Activated CD8-positive, alpha-beta T cell treated with anti-CD3 and anti-CD28 coated beads for 36 hours (primary cell): ENCODE measurements around the gene TMEM134. TPM values are rescaled to one million over a fixed set of nuclear protein-coding genes. Genes with fewer than 3 reads are reported as not detected.

Source experiments
- ATAC-seq: fragments of 200-7000 bp; cut with Tn5 transposase; one replicate; pipeline ENCODE4 v1.10.0; 2021; ENCODE audit warnings: mild to moderate bottlenecking, moderate library complexity
- CTCF ChIA-PET: fragments of 350-600 bp; sonication (Branson Sonifier 250); formaldehyde crosslinking; loops from one replicate; lab custom pipeline; 2021; ENCODE audit warnings: antibody characterized with exemption; lab: Charles Lee
- POLR2A ChIA-PET: fragments of 350-600 bp; sonication (Branson Sonifier 250); formaldehyde crosslinking; loops from one replicate; lab custom pipeline; 2021; ENCODE audit warnings: antibody characterized with exemption; lab: Charles Lee
- DNase-seq: peaks from one replicate; pipeline ENCODE4 v3.0.0-alpha.2; 2020
- H3K27ac Mint-ChIP-seq: one replicate; pipeline ENCODE4 v1.8.0; 2021; ENCODE audit warnings: mild to moderate bottlenecking, mixed read lengths
- H3K27me3 Mint-ChIP-seq: one replicate; pipeline ENCODE4 v1.8.0; 2021; ENCODE audit warnings: mixed read lengths
- H3K36me3 Mint-ChIP-seq: one replicate; pipeline ENCODE4 v1.8.0; 2021; ENCODE audit warnings: low read depth, mixed read lengths
- H3K4me1 Mint-ChIP-seq: one replicate; pipeline ENCODE4 v1.8.0; 2021; ENCODE audit warnings: low read depth, mixed read lengths
- H3K4me3 Mint-ChIP-seq: one replicate; pipeline ENCODE4 v1.8.0; 2021; ENCODE audit warnings: mild to moderate bottlenecking, moderate library complexity, mixed read lengths
- H3K9me3 Mint-ChIP-seq: one replicate; pipeline ENCODE4 v1.8.0; 2021; ENCODE audit warnings: mixed read lengths
- intact Hi-C: fragments of 100-400 bp; cut with micrococcal nuclease; formaldehyde crosslinking; loops from one replicate; pipeline ENCODE4 v1.10.0; 2022
- total RNA-seq, 2 experiments: library from RNA; stranded (reverse); gene quantifications; one replicate each; pipeline ENCODE4 v1.2.3, GENCODE V29; 2021
- TF ChIP-seq, protein P1 (sequence below): fragments of 200-600 bp; IDR thresholded peaks from one replicate; pipeline ENCODE4 v1.8.0; 2022; ENCODE audit warnings: antibody characterized with exemption, mild to moderate bottlenecking

The TMEM134 gene
- total RNA-seq, 2 experiments from 2014 or later: 56.0 to 59.2 TPM

DNA sequence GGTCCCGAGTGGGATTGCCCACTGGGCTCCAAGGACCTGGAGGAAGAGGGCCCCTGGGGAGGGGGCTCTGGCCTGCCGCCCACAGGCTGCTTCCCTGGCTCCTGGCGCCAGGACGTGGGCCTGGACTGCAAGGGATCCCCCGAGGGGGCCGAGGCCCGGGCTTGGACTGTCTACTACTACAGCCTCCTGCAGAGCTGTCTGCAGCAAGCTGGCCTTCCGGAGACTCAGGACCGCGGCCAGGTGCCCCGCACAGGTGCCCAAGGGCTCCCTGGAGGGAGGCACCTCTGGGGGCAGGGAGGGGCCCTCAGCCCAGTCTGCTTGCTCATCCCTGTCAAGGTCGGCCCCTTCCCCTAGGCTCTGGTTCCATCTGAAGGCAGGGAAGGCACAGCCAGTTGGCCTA, 51.6 kb downstream of the TMEM134 start:
- peak overlapping the region; percentile 82 for H3K4me3 Mint-ChIP-seq
- ATAC-seq (no peak), DNase-seq (no peak)
- H3K27ac Mint-ChIP-seq: peak overlapping the region; percentile 65
- TF ChIP-seq, protein P1, sequence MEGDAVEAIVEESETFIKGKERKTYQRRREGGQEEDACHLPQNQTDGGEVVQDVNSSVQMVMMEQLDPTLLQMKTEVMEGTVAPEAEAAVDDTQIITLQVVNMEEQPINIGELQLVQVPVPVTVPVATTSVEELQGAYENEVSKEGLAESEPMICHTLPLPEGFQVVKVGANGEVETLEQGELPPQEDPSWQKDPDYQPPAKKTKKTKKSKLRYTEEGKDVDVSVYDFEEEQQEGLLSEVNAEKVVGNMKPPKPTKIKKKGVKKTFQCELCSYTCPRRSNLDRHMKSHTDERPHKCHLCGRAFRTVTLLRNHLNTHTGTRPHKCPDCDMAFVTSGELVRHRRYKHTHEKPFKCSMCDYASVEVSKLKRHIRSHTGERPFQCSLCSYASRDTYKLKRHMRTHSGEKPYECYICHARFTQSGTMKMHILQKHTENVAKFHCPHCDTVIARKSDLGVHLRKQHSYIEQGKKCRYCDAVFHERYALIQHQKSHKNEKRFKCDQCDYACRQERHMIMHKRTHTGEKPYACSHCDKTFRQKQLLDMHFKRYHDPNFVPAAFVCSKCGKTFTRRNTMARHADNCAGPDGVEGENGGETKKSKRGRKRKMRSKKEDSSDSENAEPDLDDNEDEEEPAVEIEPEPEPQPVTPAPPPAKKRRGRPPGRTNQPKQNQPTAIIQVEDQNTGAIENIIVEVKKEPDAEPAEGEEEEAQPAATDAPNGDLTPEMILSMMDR: no peak
- no peaks in the 10 kb centered on the region for H3K36me3 Mint-ChIP-seq
- ChIA-PET POLR2A (interaction anchor here (0.7 to 10.0 kb wide), 10 partner anchors 9 to 167 kb away, joined by 3 to 178 read pairs (median 18); partner anchors contain the start of genes AIP, GSTP1, PPP1CA and PTPRCAP), CTCF (interaction anchor here (0.8 to 2.0 kb wide), 6 partner anchors 12 to 74 kb away, joined by 3 to 6 read pairs (median 4); partner anchors contain the start of genes POLD4 and PPP1CA)
- H3K27me3 Mint-ChIP-seq: no peaks in the 10 kb centered on the region
- no peaks in the 10 kb centered on the region for H3K9me3 Mint-ChIP-seq
- H3K4me1 Mint-ChIP-seq: peaks cover 58% of the 10 kb centered on the region
- intact Hi-C loops: no loop called here

DNA sequence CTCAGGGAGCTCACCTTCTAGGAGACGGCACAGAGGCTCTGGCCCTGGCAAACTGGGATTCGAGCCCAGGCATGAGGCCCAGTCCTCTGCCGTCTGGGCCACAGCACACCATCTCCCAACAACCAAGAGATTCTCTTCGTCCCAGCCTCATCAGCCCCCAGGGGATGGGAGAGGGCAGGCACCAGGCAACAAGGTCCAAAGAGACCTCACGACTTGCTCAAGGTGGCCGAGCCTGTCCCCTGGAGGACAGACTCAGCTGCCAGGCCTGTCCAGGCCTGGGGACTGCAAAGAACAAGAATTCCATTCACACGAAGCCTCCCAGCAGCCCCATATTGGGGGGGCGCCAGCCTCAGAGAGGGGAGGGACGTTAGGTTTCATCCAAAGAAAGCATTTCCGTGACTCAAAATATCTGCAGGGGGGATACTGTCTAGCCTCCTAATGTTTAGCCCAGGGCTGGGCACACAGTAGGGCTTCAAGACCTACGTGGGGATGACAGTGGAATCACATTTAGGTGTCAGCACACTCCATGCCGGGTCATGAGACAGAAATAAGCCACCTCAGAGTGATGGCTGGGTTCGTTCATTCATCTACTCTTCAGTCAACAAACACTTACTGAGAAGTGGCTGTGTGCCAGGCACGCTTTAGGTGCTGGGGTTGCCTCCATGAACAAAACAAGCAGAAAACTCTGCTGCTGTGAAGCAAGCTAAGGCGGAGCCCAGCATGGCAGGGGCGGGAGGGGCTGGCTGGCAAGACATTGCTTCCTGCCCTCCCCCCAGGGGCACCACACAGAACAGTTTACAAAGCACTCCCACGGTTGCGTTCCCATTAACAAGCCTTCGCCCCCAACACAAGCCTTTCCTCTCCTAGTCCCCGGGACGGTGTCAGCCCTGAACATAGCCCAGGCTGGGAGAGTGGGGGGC, 52.4 kb downstream of the TMEM134 start:
- TF ChIP-seq, protein P1: no peak
- CTCF ChIA-PET: interaction anchor here (1.4 to 2.0 kb wide), 2 partner anchors 14 to 74 kb away, joined by 3 to 6 read pairs; partner anchors contain the start of gene PPP1CA
- no peaks in the 10 kb centered on the region for H3K27me3 Mint-ChIP-seq
- DNase-seq (peak; percentile 81), ATAC-seq (peak; percentile 15)
- peak overlapping the region; percentile 85 for H3K27ac Mint-ChIP-seq
- peak overlapping the region; percentile 71 for H3K4me3 Mint-ChIP-seq
- peaks cover 65% of the 10 kb centered on the region for H3K4me1 Mint-ChIP-seq
- H3K36me3 Mint-ChIP-seq: no peaks in the 10 kb centered on the region
- H3K9me3 Mint-ChIP-seq: no peaks in the 10 kb centered on the region
- intact Hi-C loops: no loop called here
- POLR2A ChIA-PET: interaction anchor here (0.7 to 10.0 kb wide), 8 partner anchors 9 to 89 kb away, joined by 3 to 178 read pairs (median 25); partner anchors contain the start of genes AIP, PPP1CA, PTPRCAP and RAD9A

GRCh38 chr11:67415501-67416304, 53.3 kb downstream of the TMEM134 start, which contains the start of gene CARNS1:
CARNS1 (plus strand) TSS chr11:67415678; CDS start chr11:67416200, 522 bp downstream.
- DNase-seq: no peak
- H3K36me3 Mint-ChIP-seq: peaks cover under 1% of the 10 kb centered on the region
- H3K4me1 Mint-ChIP-seq: peaks cover 71% of the 10 kb centered on the region
- peak within 1 kb of the TSS; percentile 85 for H3K27ac Mint-ChIP-seq
- peak within 1 kb of the TSS; percentile 71 for H3K4me3 Mint-ChIP-seq
- ATAC-seq: no peak
- TF ChIP-seq, protein P1: no peak
- H3K27me3 Mint-ChIP-seq: no peaks in the 10 kb centered on the region
- intact Hi-C loops: no loop called here
- H3K9me3 Mint-ChIP-seq: no peaks in the 10 kb centered on the region
- ChIA-PET POLR2A (interaction anchor here (1.1 to 10.0 kb wide), 6 partner anchors 8 to 24 kb away, joined by 3 to 178 read pairs (median 44); partner anchors contain the start of genes PPP1CA, PTPRCAP, RAD9A and TBC1D10C), CTCF (interaction anchor here (1.4 to 2.0 kb wide), 2 partner anchors 13 to 75 kb away, joined by 3 to 6 read pairs; partner anchors contain the start of gene PPP1CA)

DNA sequence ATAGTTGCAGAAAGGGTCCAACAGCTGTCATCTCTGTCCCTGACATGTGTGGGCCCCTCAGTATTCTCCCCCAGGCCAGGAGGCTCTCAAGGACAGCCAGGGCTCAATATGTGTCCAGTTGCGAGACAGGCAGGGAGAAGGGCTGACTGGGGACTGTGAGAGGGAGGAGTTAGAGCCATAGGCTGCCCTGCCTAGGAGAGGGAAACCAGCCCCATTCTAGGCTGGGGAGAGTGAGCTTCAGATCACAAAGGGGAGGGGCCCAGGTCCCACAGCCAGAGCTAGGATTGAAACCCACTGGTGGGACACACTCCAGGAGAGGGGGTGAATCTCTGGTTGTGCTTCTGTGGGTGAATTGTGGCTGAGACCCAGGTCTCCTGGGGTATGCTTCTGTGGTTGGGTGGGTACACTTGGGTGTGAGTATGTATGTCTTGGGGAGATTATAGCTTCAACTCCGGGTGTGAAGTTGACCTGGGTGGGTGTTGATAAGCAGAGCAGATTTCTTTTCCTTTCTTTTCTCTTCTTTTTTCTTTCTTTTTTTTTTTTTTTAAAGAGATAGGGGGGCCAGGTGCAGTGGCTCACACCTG, 55.7 kb downstream of the TMEM134 start:
- ChIA-PET CTCF (interaction anchor here (0.9 to 1.7 kb wide), 6 partner anchors 9 to 93 kb away, joined by 3 to 6 read pairs (median 3); partner anchors contain the start of genes PPP1CA and TBC1D10C), POLR2A (interaction anchor here (0.7 to 3.3 kb wide), 14 partner anchors 10 to 126 kb away, joined by 3 to 17 read pairs (median 5); partner anchors contain the start of genes AIP, PPP1CA, PTPRCAP and RPS6KB2)
- no peaks in the 10 kb centered on the region for H3K9me3 Mint-ChIP-seq
- H3K27me3 Mint-ChIP-seq: no peaks in the 10 kb centered on the region
- H3K27ac Mint-ChIP-seq: peak overlapping the region; percentile 6
- H3K4me3 Mint-ChIP-seq: no peak overlapping the region
- TF ChIP-seq, protein P1: no peak
- no peak for DNase-seq
- intact Hi-C loops: no loop called here
- ATAC-seq: no peak
- H3K36me3 Mint-ChIP-seq: peaks cover 16% of the 10 kb centered on the region
- H3K4me1 Mint-ChIP-seq: peaks cover 76% of the 10 kb centered on the region
